GM10266 (cell line): ENCODE data around the gene NUBP1.
"Not testable (repeated sequence)": the region's sequence is repeated elsewhere in the genome, so short reads cannot be mapped to it uniquely, and the experiment has no call there.

Experiments
- DNase-seq: peaks from one replicate; pipeline ENCODE4 v3.0.0; 2012; ENCODE audit errors: extremely low spot score
- TF ChIP-seq, protein P1 (sequence below): IDR thresholded peaks from 2 replicates; pipeline ENCODE4 v1.5.1; 2012; ENCODE audit warnings: mild to moderate bottlenecking, low read depth; ENCODE audit not compliant: control insufficient read depth, insufficient read depth; ENCODE audit errors: missing control alignments

Gene NUBP1

DNA sequence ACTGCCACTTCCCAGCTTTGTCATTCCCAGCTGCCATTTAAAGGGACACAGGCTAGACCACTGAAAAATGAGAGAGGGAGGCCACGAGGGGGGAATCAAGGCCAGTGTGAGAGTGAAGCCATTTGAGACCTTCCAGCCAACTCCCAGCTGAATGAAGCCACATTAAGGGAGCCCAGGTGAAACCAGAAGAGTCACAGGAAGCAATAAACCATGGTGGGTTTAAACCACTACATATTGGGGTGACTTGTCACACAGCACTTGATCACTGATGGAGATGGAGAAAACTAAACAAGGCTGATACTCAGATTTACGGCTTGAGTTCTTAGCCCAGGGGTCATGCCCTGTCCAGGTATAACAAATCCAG is 2.8 kb upstream of the NUBP1 start:
- TF ChIP-seq, protein P1, sequence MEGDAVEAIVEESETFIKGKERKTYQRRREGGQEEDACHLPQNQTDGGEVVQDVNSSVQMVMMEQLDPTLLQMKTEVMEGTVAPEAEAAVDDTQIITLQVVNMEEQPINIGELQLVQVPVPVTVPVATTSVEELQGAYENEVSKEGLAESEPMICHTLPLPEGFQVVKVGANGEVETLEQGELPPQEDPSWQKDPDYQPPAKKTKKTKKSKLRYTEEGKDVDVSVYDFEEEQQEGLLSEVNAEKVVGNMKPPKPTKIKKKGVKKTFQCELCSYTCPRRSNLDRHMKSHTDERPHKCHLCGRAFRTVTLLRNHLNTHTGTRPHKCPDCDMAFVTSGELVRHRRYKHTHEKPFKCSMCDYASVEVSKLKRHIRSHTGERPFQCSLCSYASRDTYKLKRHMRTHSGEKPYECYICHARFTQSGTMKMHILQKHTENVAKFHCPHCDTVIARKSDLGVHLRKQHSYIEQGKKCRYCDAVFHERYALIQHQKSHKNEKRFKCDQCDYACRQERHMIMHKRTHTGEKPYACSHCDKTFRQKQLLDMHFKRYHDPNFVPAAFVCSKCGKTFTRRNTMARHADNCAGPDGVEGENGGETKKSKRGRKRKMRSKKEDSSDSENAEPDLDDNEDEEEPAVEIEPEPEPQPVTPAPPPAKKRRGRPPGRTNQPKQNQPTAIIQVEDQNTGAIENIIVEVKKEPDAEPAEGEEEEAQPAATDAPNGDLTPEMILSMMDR = no peak
- DNase-seq = no peak

DNA sequence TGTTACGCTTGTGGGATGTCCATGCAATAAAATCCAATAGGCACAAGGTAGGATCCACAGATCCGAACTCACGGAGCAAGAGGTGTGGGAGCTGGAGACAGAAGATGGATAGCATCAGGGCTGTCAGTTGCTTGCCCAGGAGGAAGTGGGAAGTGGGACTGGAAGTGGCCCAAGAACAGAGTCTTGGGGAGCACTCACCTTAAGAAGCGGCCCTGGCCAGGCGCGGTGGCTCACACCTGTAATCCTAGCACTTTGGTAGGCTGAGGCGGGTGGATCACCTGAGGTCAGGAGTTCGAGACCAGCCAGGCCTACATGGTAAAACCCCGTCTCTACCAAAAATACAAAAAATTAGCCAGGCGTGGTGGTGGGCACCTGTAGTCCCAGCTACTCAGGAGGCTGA is 2.4 kb upstream of the NUBP1 start:
- DNase-seq = not testable (repeated sequence)

DNA sequence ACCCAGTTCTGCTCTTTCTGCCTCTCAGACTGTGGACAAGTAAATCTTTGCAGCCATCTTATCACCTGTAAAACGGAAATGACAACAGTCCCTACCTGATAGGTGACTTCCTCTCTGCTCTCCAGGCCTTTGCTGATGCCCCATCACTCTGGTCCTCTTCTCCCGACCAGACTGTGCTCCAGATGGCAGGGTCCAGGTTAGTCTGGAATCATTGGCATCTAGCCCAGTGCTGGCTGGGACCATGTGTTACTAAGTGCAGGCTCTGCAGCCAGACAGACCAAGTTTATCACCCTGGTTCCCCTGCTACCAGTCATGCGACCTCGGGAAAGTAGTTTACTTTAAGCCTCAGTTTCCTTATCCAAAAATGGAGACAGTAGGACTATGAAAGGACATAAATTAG is 1.8 kb upstream of the NUBP1 start:
- DNase-seq = no peak
- TF ChIP-seq, protein P1 = no peak

DNA sequence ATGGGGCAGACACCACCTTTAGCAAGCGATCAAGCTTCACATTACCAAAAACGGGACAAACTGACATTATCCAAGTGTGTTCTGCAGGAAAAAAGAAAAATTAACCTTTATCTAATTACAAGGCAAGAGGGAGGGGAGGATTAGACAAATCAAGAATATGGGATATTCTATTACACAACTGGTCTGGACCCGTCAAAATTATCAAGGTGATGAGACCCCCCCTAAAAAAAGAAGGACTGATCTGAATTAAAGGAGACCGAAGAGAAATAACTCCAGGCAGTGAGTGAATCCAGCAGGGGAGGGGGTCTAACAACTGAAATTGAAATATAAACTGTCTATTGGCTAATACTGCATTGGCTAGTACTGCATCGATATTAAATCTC is 424 bp upstream of the NUBP1 start:
- TF ChIP-seq, protein P1 = no peak
- no peak for DNase-seq

DNA sequence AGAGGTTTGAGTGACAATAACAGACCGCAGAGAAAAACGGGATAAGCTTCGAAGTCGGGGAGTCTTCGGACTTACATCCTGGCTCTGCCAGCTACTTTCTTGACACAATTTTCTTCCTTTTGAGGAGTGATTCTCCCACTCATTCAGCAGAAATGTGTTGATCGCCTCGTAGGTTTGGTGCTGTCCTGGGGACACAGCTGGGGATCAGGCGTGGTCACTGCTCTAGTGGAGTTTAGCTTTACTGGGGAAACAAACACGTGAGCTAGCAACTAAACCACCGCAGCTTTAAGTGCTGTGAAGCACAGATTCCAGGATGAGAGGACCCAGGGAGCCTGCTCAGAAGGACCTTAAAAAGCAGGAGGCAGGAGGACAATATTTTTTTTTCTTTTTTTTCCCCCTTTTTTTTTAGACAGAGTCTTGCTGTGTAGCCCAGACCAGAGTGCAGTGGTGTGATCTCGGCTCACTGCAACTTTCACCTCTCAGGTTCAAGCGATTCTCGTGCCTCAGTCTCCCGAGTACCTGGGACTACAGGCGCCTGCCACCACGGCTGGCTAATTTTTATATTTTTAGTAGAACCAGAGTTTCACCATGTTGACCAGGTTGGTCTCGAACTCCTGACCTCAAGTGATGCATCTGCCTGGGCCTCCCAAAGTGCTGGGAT is 858 bp downstream of the NUBP1 start:
- TF ChIP-seq, protein P1 = no peak
- no peak for DNase-seq

DNA sequence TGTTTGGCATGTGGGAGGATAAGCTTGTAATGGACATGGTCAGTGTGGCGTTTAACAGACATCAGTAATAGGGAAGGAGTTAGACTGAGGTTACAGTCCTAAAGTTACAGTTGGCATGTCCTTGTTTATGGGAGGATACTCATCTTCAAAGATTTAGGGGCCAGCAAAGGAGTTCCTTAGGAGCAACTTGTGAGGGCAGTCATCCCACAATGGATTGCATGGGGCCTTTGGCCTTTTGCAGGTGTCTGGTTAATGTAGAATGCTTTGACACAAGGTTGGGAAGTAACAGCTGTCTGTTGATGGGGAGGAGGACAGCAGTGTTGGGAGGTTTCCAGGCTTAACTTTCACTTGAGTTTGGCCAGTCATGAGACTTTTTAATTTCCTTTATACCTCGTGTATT is 2.2 kb downstream of the NUBP1 start:
- TF ChIP-seq, protein P1 = no peak
- DNase-seq = no peak

DNA sequence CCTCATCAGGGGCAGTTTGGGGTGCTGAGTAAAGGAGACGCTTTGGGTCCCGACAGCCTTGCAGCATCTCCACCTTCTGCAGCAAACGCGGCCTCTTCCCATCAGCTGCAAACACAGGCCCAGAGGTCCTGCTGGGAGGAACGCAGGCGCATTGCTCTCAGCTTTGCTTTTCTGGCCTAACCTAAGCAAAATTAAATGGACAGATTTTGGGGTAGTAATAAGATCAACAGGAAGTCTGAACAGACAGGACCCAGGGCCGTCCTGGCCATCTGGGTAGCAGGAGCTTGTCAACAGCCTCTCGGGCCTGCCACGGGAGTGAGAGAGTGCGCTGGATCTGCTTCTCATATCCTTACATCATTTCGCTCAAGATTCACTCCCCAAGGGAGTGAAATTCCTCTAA is 7.2 kb downstream of the NUBP1 start:
- no peak for DNase-seq
- TF ChIP-seq, protein P1 = no peak

DNA sequence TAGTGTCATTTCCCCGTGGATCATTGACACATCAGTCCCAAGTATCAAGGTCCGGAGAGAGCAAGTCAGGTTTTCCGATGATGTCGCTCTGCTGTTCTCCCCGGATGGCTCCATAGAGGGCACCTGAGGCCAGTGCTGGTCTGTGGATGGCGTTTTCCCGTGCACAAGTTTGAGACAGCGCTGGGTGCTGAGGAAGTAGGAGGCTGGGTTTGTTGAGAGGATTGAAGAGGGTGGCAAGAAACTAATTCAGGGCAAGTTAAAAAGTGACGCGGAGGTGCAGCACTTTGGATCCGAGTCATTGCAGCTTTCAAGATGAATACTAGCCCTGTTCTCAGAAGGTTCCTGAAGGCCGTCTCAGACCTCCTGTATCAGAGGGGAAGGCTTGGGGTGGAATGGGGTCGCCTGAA is 7.7 kb downstream of the NUBP1 start:
- TF ChIP-seq, protein P1 = no peak
- DNase-seq = no peak
